Skeletal muscle satellite cell (primary cell): ENCODE measurements around the gene KRTAP10-1.
"Not testable (repeated sequence)": the region's sequence is repeated elsewhere in the genome, so short reads cannot be mapped to it uniquely, and the experiment has no call there.

Source experiments
- H3K27me3 ChIP-seq: 2 replicates; pipeline ENCODE4 v1.7.0; 2013; ENCODE audit warnings: low read length; ENCODE audit not compliant: control insufficient read depth, insufficient read depth
- H3K36me3 ChIP-seq: 2 replicates; pipeline ENCODE4 v1.7.0; 2013; ENCODE audit warnings: mild to moderate bottlenecking, control low read depth, low read length; ENCODE audit not compliant: insufficient read depth
- H3K4me1 ChIP-seq: 2 replicates; pipeline ENCODE4 v1.7.0; 2013; ENCODE audit warnings: low read length; ENCODE audit not compliant: control insufficient read depth, insufficient read depth
- H3K4me2 ChIP-seq: 2 replicates; pipeline ENCODE4 v1.7.0; 2013; ENCODE audit warnings: mild to moderate bottlenecking, low read length
- H3K4me3 ChIP-seq: 2 replicates; pipeline ENCODE4 v1.7.0; 2013; ENCODE audit warnings: low read length
- H3K9ac ChIP-seq: 2 replicates; pipeline ENCODE4 v1.7.0; 2013; ENCODE audit warnings: mild to moderate bottlenecking, low read depth, low read length, moderate library complexity
- H3K9me3 ChIP-seq: replicated peaks from 2 replicates; pipeline ENCODE4 v1.7.0; 2013; ENCODE audit warnings: mild to moderate bottlenecking, control low read depth, low read length

KRTAP10-1 gene

DNA sequence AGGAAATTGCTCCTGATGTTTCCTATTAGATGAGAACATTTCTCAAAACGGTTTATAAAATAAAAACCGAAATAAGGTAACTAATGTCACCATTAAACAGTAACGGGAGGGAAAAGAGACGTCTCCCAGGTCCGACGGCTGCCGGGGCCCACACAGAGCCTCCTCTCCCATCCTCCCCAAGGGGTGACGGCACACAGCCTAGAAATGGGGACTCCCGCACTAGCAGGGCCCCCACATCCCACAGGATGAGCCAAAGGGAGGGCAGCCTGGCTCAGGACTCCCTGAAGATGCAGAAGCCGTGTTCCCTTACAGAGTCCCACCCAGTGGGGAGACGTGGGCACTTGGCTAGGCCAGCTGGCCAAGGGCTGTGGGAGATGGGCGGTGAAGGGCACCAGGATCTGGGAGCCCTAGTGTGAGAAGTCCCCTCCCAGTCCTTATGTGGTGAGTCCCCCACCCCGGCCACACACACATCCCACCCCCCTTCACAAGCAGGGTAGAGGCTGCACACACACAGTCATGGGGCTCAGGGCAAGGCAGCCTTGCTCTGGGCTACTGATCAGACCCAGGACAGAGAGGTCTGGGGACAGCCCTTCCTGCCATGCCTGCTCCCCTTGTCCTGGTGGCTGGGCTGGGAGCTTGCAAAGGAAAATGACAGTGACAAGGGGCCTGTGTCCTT is 15.3 kb upstream of the KRTAP10-1 start:
- no peaks in the 10 kb centered on the region for H3K9me3 ChIP-seq
- peaks cover 83% of the 10 kb centered on the region for H3K27me3 ChIP-seq
- H3K36me3 ChIP-seq, result no peaks in the 10 kb centered on the region
- no peak overlapping the region for H3K9ac ChIP-seq
- H3K4me3 ChIP-seq, result no peak overlapping the region
- no peak overlapping the region for H3K4me2 ChIP-seq
- no peaks in the 10 kb centered on the region for H3K4me1 ChIP-seq

DNA sequence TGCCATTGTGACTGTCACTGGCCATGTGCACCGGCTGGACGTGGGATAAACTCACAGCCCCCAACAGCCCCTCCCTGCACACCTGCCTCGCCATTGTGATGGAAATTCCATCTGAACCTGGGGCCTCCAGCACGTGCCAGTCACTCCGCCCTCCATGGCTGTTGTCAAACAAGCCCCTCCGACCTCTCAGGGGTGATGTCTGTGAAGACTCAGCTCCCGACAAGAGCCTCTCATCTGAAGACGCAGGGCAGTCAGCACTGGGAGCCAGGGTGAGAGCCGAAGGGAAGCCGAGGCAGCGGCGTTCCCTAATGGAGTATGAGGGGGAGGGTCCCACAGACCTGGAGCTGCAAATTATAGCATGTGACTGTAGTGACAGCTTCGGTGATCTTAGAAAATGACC is 12.7 kb upstream of the KRTAP10-1 start:
- peaks cover 80% of the 10 kb centered on the region for H3K27me3 ChIP-seq
- no peak overlapping the region for H3K4me2 ChIP-seq
- no peaks in the 10 kb centered on the region for H3K9me3 ChIP-seq
- H3K36me3 ChIP-seq, result no peaks in the 10 kb centered on the region
- H3K4me3 ChIP-seq, result no peak overlapping the region
- no peaks in the 10 kb centered on the region for H3K4me1 ChIP-seq
- no peak overlapping the region for H3K9ac ChIP-seq

DNA sequence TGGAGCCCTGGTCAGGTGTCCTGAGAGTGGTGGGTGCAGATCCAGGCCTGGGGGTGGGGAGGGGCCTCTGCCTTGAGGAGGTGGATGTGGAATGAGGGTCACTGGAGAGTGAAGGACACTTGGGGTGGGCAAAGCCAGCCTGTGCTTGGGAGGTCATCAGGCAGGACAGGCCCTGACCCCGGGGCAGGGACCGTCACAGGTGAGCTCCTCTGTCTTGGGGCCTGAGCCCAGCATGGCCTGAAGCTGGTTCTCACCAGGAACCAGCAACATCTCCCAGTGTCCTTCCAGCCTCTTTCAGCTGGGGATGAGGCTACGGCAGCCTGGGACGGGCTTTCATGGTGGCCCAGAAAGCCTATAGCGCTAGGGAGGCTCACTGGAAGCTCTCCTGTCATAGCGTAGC is 12.1 kb upstream of the KRTAP10-1 start:
- no peak overlapping the region for H3K4me2 ChIP-seq
- no peaks in the 10 kb centered on the region for H3K4me1 ChIP-seq
- no peak overlapping the region for H3K9ac ChIP-seq
- H3K36me3 ChIP-seq, result no peaks in the 10 kb centered on the region
- H3K27me3 ChIP-seq, result peaks cover 74% of the 10 kb centered on the region
- no peak overlapping the region for H3K4me3 ChIP-seq
- H3K9me3 ChIP-seq, result no peaks in the 10 kb centered on the region

DNA sequence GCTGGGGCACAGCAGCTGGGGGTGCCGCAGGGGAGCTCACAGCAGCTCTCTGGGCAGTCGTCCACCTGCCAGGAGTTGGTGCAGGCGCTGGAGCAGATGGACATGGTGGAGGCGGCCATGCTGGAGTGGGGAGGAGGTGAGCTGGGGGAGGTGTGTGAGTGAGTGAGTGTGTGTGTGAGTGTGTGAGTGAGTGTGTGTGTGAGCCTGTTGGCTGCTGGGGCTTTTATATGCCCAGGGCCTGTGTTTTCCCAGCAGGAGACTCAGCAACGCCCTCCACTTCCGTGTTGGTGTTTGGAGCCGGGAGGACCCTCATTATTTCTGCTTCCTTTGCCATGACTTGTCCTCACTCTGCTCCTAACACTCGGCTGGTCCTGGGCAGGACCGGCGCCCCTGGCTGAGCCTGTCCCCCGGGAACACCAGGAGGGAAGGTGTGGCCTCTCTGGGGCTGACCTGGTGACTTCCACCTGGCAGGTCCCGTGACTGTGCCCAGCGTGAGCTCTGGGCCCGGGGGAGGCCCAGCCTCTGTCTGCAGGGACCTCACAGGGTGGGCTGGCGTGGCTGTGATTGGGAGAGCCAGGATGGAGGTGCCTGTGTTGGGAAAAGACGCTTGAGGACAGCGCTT is 11.5 kb upstream of the KRTAP10-1 start, which contains the start of gene KRTAP10-2:
Gene KRTAP10-2 (minus strand): TSS at position 166 of the 622 bp plus-strand sequence. CDS start 47 bp downstream, at position 119.
- no peak within 1 kb of the TSS for H3K4me3 ChIP-seq
- H3K9ac ChIP-seq, result no peak within 1 kb of the TSS
- peaks cover 67% of the 10 kb centered on the region for H3K27me3 ChIP-seq
- H3K9me3 ChIP-seq, result no peaks in the 10 kb centered on the region
- no peak within 1 kb of the TSS for H3K4me2 ChIP-seq
- H3K36me3 ChIP-seq, result no peaks in the 10 kb centered on the region
- no peaks in the 10 kb centered on the region for H3K4me1 ChIP-seq

DNA sequence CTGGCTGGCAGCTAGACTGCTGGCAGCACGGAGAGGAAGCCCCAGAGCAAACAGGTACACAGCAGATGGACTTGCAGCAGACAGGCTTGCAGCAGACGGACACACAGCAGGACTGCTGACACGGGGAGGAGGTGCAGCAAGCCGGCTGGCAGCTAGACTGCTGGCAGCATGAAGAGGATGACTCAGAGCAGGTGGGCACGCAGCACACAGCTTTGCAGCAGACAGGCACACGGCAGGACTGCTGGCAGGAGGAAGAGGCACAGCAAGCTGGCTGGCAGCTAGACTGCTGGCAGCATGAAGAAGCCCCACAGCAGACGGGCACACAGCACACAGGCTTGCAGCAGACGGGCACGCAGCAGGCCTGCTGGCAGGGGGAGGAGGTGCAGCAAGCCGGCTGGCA is 10.8 kb upstream of the KRTAP10-1 start:
- Histone ChIP-seq H3K4me3 (no peak overlapping the region), H3K4me2 (no peak overlapping the region), H3K9me3 (no peaks in the 10 kb centered on the region), H3K27me3 (peaks cover 65% of the 10 kb centered on the region), H3K4me1 (no peaks in the 10 kb centered on the region), H3K9ac (no peak overlapping the region), H3K36me3 (no peaks in the 10 kb centered on the region)

DNA sequence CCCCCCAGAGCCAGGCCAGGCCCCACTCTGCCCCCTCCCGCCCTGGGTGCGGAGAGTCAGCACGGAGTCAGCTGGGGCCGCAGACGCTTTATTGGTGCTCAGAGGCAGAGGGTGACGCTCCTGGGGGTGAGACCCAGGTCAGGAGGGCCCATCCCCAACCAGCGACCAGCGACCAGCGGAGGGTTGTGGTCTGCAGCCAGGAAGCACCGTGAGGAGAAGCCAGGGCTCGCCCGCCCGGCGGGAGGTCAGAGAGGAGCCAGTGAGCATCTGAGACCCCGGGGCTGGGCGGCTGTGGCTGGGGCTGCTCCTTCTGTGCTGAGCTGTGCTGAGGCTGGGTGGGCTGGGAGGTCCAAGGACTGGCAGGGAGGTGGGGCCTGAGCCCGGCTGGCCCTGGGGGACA is 10.3 kb upstream of the KRTAP10-1 start:
- H3K9ac ChIP-seq, H3K4me2 ChIP-seq, H3K4me1 ChIP-seq, H3K9me3 ChIP-seq, H3K36me3 ChIP-seq, H3K4me3 ChIP-seq: not testable (repeated sequence)
- peaks cover 61% of the 10 kb centered on the region for H3K27me3 ChIP-seq

DNA sequence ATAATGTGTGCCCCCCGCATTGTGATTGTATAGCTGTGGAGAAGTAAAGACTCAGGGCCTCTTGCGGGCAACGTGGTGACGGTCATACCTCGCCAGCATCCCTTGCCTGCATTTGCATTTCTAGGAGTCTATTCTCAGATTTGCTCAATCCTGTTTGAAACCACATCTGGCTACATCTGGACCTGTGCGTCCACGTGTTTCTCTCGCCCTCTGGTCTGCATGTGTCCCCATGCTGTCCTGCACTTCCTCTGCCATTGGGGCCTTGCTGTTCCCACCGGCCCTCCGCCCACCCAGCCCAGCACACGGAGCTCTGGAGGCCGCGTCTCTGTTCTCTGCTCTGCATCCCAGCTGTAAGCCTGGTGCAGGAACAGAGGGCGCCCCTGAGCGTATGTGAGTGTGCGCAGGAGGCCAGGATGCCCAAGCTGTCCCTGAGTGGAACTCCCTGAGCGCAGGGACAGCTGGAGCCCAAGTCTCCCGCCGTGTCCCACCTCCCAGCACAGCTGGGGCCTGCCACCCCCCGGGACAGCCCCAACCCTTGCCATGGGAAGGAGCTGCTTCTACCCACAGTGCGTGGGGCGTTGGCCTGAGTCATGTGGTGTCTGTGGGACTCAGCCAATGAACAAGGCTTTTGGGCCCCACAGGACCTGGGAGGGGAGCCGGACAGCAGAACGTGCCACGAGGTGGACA is 9.7 kb upstream of the KRTAP10-1 start:
- H3K4me2 ChIP-seq, result no peak overlapping the region
- H3K27me3 ChIP-seq, result peaks cover 56% of the 10 kb centered on the region
- H3K36me3 ChIP-seq, result no peaks in the 10 kb centered on the region
- H3K4me1 ChIP-seq, result no peaks in the 10 kb centered on the region
- no peak overlapping the region for H3K9ac ChIP-seq
- H3K4me3 ChIP-seq, result no peak overlapping the region
- H3K9me3 ChIP-seq, result no peaks in the 10 kb centered on the region

DNA sequence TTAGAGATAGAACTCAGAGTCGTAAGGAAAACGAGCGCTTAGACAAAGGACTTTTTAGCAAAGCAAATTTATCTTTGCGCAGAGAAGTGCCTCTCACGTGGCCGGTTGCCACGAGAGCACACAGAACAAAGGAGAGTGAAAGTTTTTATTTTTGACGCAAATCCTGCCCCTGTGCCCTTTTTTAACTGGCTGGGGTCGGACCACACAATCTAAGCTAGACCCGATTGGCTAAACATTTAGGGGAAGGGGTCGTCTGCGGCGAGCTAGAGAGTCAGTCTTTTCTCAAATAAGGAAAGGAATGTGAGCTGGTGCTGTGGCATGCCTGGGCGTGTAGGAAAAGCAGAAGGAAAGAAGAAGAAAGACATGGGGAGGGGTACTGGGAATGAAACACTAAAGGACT is 8.9 kb upstream of the KRTAP10-1 start:
- Histone ChIP-seq H3K9me3 (no peaks in the 10 kb centered on the region), H3K27me3 (peaks cover 49% of the 10 kb centered on the region), H3K36me3 (no peaks in the 10 kb centered on the region), H3K4me2 (no peak overlapping the region), H3K9ac (no peak overlapping the region), H3K4me3 (no peak overlapping the region), H3K4me1 (no peaks in the 10 kb centered on the region)

DNA sequence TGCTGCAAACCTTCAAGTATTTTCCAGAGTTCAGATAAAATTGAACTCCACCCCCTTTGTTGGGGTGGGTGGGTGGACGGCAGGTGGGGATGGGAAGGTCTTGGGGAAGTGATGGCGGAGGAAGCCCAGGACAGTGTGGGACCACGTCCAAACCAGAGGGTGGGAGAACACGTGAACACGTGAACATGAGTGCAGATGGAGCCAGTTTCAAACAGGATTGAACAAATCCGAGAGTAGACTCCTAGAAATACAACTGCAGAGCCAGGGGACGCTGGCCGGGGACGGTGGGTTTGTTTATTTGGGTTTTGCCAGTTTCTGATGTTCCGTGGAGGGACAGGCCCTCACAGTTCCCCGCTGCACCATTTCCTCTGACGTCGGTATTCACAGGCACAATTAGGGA is 8.4 kb upstream of the KRTAP10-1 start:
- Histone ChIP-seq H3K9me3 (no peaks in the 10 kb centered on the region), H3K4me1 (no peaks in the 10 kb centered on the region), H3K4me2 (no peak overlapping the region), H3K27me3 (peaks cover 44% of the 10 kb centered on the region), H3K36me3 (no peaks in the 10 kb centered on the region), H3K4me3 (no peak overlapping the region), H3K9ac (no peak overlapping the region)

DNA sequence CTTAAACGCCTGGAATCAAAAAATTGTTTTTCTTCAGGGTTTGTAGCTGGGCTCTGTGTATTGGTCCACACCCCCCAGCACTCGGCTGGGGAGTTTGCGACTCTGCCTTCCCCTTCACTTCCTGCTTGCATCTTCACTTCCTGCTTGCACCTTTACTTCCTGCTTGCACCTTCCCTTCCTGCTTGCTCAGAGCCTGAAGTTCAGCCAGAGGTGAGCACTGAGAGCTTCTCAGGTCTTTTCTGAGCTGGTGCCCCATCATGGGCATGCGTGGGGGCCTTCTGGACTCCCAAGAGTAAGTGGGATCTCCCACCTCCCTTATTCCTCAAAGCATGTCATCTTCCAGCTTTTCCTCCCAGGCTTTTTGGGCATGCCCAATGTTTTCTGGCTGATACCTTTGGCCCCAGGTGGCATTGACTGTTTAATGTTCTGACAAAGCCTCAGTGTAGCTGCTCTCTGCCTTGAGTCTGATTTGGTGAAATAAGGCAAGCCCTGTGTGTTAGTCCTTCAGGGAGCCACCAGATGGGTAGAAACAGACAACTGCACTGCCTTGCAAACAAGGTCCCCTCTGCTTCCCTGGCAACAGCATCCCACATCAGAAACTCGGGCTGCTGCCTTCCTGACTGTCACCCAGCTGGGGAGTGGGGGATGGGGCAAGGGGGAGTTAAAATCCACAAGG is 7.8 kb upstream of the KRTAP10-1 start:
- Histone ChIP-seq H3K4me3 (no peak overlapping the region), H3K4me2 (no peak overlapping the region), H3K36me3 (no peaks in the 10 kb centered on the region), H3K9me3 (no peaks in the 10 kb centered on the region), H3K27me3 (peaks cover 42% of the 10 kb centered on the region), H3K9ac (no peak overlapping the region), H3K4me1 (no peaks in the 10 kb centered on the region)

DNA sequence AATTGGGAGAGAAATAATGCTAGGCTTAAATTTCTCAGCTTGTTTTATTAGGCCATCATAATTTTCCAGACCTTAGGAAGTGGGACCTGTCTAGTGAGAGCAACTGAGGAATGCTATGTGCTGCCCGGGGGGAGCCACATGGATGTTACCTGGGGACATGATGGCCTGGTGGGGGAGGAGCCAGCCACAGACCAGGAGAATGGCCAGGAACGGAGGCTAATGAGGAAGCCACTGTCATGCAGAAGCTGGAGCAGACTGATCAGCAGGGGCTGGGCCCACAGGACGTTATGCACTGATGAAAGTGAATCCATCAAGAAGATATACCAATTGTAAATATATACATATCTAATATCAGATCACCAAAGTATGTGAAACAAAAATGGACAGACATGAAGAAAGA is 4.6 kb upstream of the KRTAP10-1 start:
- Histone ChIP-seq H3K4me1 (no peaks in the 10 kb centered on the region), H3K36me3 (no peaks in the 10 kb centered on the region), H3K9me3 (no peaks in the 10 kb centered on the region), H3K27me3 (peaks cover 31% of the 10 kb centered on the region), H3K4me3 (no peak overlapping the region), H3K4me2 (no peak overlapping the region), H3K9ac (no peak overlapping the region)
